OCI-LY3 (cell line): ENCODE data around the gene ALKBH7.
A peak's percentile ranks its signal among the peaks of the same experiment; 100 is the strongest.
"Not testable (repeated sequence)": the region's sequence is repeated elsewhere in the genome, so short reads cannot be mapped to it uniquely, and the experiment has no call there.

ENCODE experiments used
- H2AFZ ChIP-seq: fragments of 200-600, 300-600 bp; shearing (Covaris generic); 2 replicates; pipeline ENCODE4 v1.6.0; 2014; ENCODE audit warnings: antibody characterized with exemption, low read depth, low read length
- H3K27ac ChIP-seq: fragments of 200-600, 300-600 bp; sonication (generic); 2 replicates; pipeline ENCODE4 v1.5.1; 2014; ENCODE audit warnings: mild to moderate bottlenecking, low read length, moderate library complexity, mixed read lengths
- H3K27me3 ChIP-seq: fragments of 200-600, 300-600 bp; sonication (generic); 2 replicates; pipeline ENCODE4 v1.6.1; 2014; ENCODE audit warnings: low read depth, low read length, mixed read lengths
- H3K36me3 ChIP-seq: fragments of 200-600, 300-600 bp; sonication (generic); replicated peaks from 2 replicates; pipeline ENCODE3; 2014; ENCODE audit warnings: low read depth, low read length, mixed read lengths
- H3K4me1 ChIP-seq: fragments of 300-600, 200-600 bp; sonication (generic); 2 replicates; pipeline ENCODE4 v1.6.1; 2014; ENCODE audit warnings: low read length, mixed read lengths
- H3K4me2 ChIP-seq: fragments of 200-600, 300-600 bp; sonication (generic); 2 replicates; pipeline ENCODE4 v1.6.1; 2014; ENCODE audit warnings: low read length, mixed read lengths
- H3K4me3 ChIP-seq: fragments of 300-600, 200-600 bp; sonication (generic); 2 replicates; pipeline ENCODE4 v1.5.1; 2014; ENCODE audit warnings: antibody characterized with exemption, mild to moderate bottlenecking, low read length, moderate library complexity
- H3K79me2 ChIP-seq: fragments of 300-600, 200-600 bp; shearing (Covaris generic); 2 replicates; pipeline ENCODE4 v1.6.1; 2014; ENCODE audit warnings: mild to moderate bottlenecking, low read length, mixed read lengths
- H3K9ac ChIP-seq: fragments of 300-600, 200-600 bp; shearing (Covaris generic); 2 replicates; pipeline ENCODE4 v1.6.0; 2014; ENCODE audit warnings: mild to moderate bottlenecking, low read length, moderate library complexity
- H3K9me3 ChIP-seq: fragments of 200-600, 300-600 bp; shearing (Covaris generic); 2 replicates; pipeline ENCODE4 v1.6.1; 2014; ENCODE audit warnings: low read length, mixed read lengths; ENCODE audit not compliant: insufficient read depth
- H4K20me1 ChIP-seq: fragments of 200-600, 300-600 bp; sonication (generic); 2 replicates; pipeline ENCODE4 v1.6.1; 2016; ENCODE audit warnings: low read length, mixed read lengths; ENCODE audit not compliant: insufficient read depth
- EZH2phosphoT487 ChIP-seq: fragments of 200-600 bp; shearing (Covaris generic); IDR thresholded peaks from 2 replicates; pipeline ENCODE4 v1.6.1; 2018; ENCODE audit warnings: antibody characterized with exemption, mixed run types, low read depth
- TF ChIP-seq, protein P1 (sequence below): fragments of 200-600, 300-600 bp; sonication (generic); IDR thresholded peaks from 2 replicates; pipeline ENCODE4 v1.5.1; 2014; ENCODE audit warnings: antibody characterized with exemption, low read length, low read depth

ALKBH7 gene

GRCh38 chr19:6350688-6351087 lies 21.9 kb upstream of the ALKBH7 start:
- no peak for TF ChIP-seq EZH2phosphoT487
- TF ChIP-seq, protein P1, sequence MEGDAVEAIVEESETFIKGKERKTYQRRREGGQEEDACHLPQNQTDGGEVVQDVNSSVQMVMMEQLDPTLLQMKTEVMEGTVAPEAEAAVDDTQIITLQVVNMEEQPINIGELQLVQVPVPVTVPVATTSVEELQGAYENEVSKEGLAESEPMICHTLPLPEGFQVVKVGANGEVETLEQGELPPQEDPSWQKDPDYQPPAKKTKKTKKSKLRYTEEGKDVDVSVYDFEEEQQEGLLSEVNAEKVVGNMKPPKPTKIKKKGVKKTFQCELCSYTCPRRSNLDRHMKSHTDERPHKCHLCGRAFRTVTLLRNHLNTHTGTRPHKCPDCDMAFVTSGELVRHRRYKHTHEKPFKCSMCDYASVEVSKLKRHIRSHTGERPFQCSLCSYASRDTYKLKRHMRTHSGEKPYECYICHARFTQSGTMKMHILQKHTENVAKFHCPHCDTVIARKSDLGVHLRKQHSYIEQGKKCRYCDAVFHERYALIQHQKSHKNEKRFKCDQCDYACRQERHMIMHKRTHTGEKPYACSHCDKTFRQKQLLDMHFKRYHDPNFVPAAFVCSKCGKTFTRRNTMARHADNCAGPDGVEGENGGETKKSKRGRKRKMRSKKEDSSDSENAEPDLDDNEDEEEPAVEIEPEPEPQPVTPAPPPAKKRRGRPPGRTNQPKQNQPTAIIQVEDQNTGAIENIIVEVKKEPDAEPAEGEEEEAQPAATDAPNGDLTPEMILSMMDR: no peak
- no peaks in the 10 kb centered on the region for H3K79me2 ChIP-seq
- H3K9ac ChIP-seq: no peak overlapping the region
- no peaks in the 10 kb centered on the region for H3K27me3 ChIP-seq
- no peak overlapping the region for H3K4me2 ChIP-seq
- no peaks in the 10 kb centered on the region for H3K4me1 ChIP-seq
- H3K4me3 ChIP-seq: no peak overlapping the region
- no peaks in the 10 kb centered on the region for H4K20me1 ChIP-seq
- no peaks in the 10 kb centered on the region for H3K36me3 ChIP-seq
- no peak overlapping the region for H2AFZ ChIP-seq
- no peak overlapping the region for H3K27ac ChIP-seq
- H3K9me3 ChIP-seq: no peaks in the 10 kb centered on the region

DNA sequence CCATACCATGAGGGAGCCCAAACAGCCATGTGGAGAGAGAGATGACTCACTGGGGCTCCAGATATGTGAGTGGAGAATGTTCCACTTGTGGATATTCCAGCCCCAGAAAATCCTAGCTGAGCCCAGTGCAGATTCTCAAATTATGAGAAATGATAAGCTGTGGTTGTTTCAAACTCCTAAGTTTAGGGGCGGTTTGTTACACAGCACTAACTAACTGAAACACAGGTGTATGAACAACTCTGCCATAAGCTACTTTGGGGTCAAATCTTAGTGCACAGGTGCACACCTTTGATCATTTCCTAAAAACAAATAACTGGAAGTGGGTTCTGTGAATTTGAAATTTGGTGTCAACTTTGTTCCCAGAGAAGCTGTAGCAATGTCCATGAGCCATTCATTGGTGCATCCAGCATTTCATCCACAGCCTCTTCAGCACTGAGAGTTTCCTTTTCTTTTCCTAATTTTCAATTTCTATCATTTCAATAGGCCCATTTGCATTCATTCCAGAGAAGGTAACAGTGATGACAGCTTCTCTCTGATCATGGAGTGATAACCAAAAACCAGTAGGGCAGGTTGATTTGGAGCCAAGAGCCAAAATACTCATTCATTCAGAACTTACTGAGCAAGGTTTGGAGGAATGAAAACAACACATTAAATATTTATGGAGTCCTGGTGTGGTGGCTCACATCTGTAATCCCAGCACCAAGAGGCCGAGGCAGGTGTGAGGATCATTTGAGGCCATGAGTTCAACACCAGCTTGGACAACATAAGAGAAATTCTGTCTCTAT lies 20.0 kb upstream of the ALKBH7 start:
- H3K9me3 ChIP-seq: no peaks in the 10 kb centered on the region
- H4K20me1 ChIP-seq: no peaks in the 10 kb centered on the region
- H3K9ac ChIP-seq: no peak overlapping the region
- H3K4me2 ChIP-seq: no peak overlapping the region
- no peaks in the 10 kb centered on the region for H3K36me3 ChIP-seq
- H3K4me3 ChIP-seq: no peak overlapping the region
- H3K27me3 ChIP-seq: no peaks in the 10 kb centered on the region
- H3K4me1 ChIP-seq: no peaks in the 10 kb centered on the region
- H3K27ac ChIP-seq: no peak overlapping the region
- H2AFZ ChIP-seq: no peak overlapping the region
- H3K79me2 ChIP-seq: no peaks in the 10 kb centered on the region
- no peak for TF ChIP-seq EZH2phosphoT487
- TF ChIP-seq, protein P1: no peak

- Histone ChIP-seq H3K4me2 (no peak overlapping the region), H3K4me3 (no peak overlapping the region), H3K9ac (no peak overlapping the region), H4K20me1 (no peaks in the 10 kb centered on the region), H3K4me1 (peaks cover 3% of the 10 kb centered on the region), H3K36me3 (no peaks in the 10 kb centered on the region), H3K27ac (no peak overlapping the region), H3K79me2 (no peaks in the 10 kb centered on the region), H3K9me3 (no peaks in the 10 kb centered on the region), H3K27me3 (no peaks in the 10 kb centered on the region), H2AFZ (no peak overlapping the region)
- TF ChIP-seq, protein P1: peak; percentile 35; the same call in 1 of the 2 replicates
- no peak for TF ChIP-seq EZH2phosphoT487
These were observed 18.4 kb upstream of the ALKBH7 start for GRCh38 chr19:6354098-6354674.

- not testable (repeated sequence) for H3K36me3 ChIP-seq, H3K4me3 ChIP-seq, H3K27ac ChIP-seq, H3K79me2 ChIP-seq, H3K9ac ChIP-seq, H2AFZ ChIP-seq, H3K9me3 ChIP-seq, H3K4me1 ChIP-seq, H3K27me3 ChIP-seq, H4K20me1 ChIP-seq, H3K4me2 ChIP-seq
These were observed 17.1 kb upstream of the ALKBH7 start for GRCh38 chr19:6355321-6356040.
